K562 (cell line): ENCODE data around the gene CALM1. TPM values are rescaled to one million over a fixed set of nuclear protein-coding genes. Genes with fewer than 3 reads are reported as not detected.
A peak's percentile ranks its signal among the peaks of the same experiment; 100 is the strongest.

Experiments
- EZH2 ChIP-seq: IDR thresholded peaks from 2 replicates; pipeline ENCODE4 v1.6.1; 2012; ENCODE audit warnings: low read depth, mild to moderate bottlenecking, inconsistent platforms, low read length, borderline replicate concordance
- FOXK1 ChIP-seq: sonication (generic); formaldehyde crosslinking; IDR thresholded peaks from 2 replicates; pipeline ENCODE4 v1.8.0; 2022; ENCODE audit warnings: missing genetic modification reagents, mild to moderate bottlenecking, borderline replicate concordance
- FOXO4 ChIP-seq: fragments of 450-650 bp; formaldehyde crosslinking; IDR thresholded peaks from 2 replicates; pipeline ENCODE4 v1.4.0; 2020; ENCODE audit warnings: mild to moderate bottlenecking, moderate library complexity
- GTF3C2 ChIP-seq: IDR thresholded peaks from 3 replicates; pipeline ENCODE4 v1.6.1; 2011; ENCODE audit warnings: borderline replicate concordance, mild to moderate bottlenecking, moderate library complexity; ENCODE audit not compliant: insufficient read length; ENCODE audit errors: extremely low read depth
- LCOR ChIP-seq: sonication (generic); formaldehyde crosslinking; IDR thresholded peaks from 2 replicates; pipeline ENCODE4 v1.8.0; 2022; ENCODE audit warnings: mild to moderate bottlenecking, missing genetic modification reagents
- MAFK ChIP-seq: IDR thresholded peaks from 2 replicates; pipeline ENCODE4 v1.6.1; 2011; ENCODE audit warnings: low read length, improper control_type of control experiment
- NCOR1 ChIP-seq: fragments of 450-650 bp; IDR thresholded peaks from 2 replicates; pipeline ENCODE4 v1.6.1; 2016; ENCODE audit warnings: mild to moderate bottlenecking, moderate library complexity
- RBM25 ChIP-seq: fragments of 200-400 bp; formaldehyde crosslinking; IDR thresholded peaks from 2 replicates; pipeline ENCODE4 v1.6.1; 2018; ENCODE audit warnings: low read length, low read depth, moderate library complexity; ENCODE audit not compliant: severe bottlenecking
- SIRT6 ChIP-seq: IDR thresholded peaks from one replicate; pipeline ENCODE4 v1.6.1; 2012; ENCODE audit warnings: low read depth, mild to moderate bottlenecking, control low read depth, inconsistent platforms, low read length, moderate library complexity
- SMAD2 ChIP-seq: fragments of 150-350 bp; IDR thresholded peaks from 2 replicates; pipeline ENCODE4 v1.6.1; 2014; ENCODE audit warnings: low read depth, mild to moderate bottlenecking, low read length
- SMAD4 ChIP-seq: fragments of 250-450 bp; sonication (Bioruptor Pico); conservative IDR thresholded peaks from 2 replicates; pipeline ENCODE4 v1.8.0; 2021; ENCODE audit warnings: inconsistent platforms, mild to moderate bottlenecking, moderate library complexity
- TFAP4 ChIP-seq: sonication (generic); formaldehyde crosslinking; IDR thresholded peaks from 2 replicates; pipeline ENCODE4 v1.8.0; 2022; ENCODE audit warnings: missing genetic modification reagents, mild to moderate bottlenecking, moderate library complexity, borderline replicate concordance
- TRIM25 ChIP-seq: fragments of 450-650 bp; IDR thresholded peaks from 2 replicates; pipeline ENCODE4 v1.7.0; 2016; ENCODE audit warnings: borderline replicate concordance
- ZNF174 ChIP-seq: fragments of 250-450 bp; sonication (Bioruptor Pico); IDR thresholded peaks from 2 replicates; pipeline ENCODE4 v1.4.0; 2020; ENCODE audit warnings: mild to moderate bottlenecking
- ZNF431 ChIP-seq: sonication (generic); formaldehyde crosslinking; IDR thresholded peaks from 2 replicates; pipeline ENCODE4 v1.8.0; 2022; ENCODE audit warnings: mild to moderate bottlenecking, missing genetic modification reagents
- ZNF436 ChIP-seq: fragments of 250-450, 450-650 bp; sonication (Bioruptor Pico); formaldehyde crosslinking; IDR thresholded peaks from 2 replicates; pipeline ENCODE4 v1.7.0; 2020; ENCODE audit warnings: mild to moderate bottlenecking
- ZNF699 ChIP-seq: fragments of 250-450 bp; sonication (Bioruptor Pico); IDR thresholded peaks from 2 replicates; pipeline ENCODE4 v1.8.0; 2021; ENCODE audit warnings: mild to moderate bottlenecking, moderate library complexity; ENCODE audit not compliant: insufficient replicate concordance
- ZNF75A ChIP-seq: fragments of 450-650 bp; formaldehyde crosslinking; IDR thresholded peaks from 2 replicates; pipeline ENCODE4 v1.4.0; 2020; ENCODE audit warnings: mild to moderate bottlenecking
- polyA plus RNA-seq, 8 experiments: library from polyadenylated mRNA; depleted of rRNA in 4 of 8; stranded (reverse) in 5 of 8; unstranded in 3 of 8; fragments of >200 nt; fragmentation: Nextera tagmentation in 2 of 8; fragmentation: Illumina TruSeq in 1 of 8; extraction: Ambion mirVana in 2 of 8; extraction: Trizol in 1 of 8; gene quantifications; 2 replicates each; pipeline versions ENCODE4 v1.2.1 to v1.2.3, GENCODE V29; 2011 to 2014; ENCODE audit warnings: inconsistent platforms in 1 of 8, missing spikeins in 1 of 8
- total RNA-seq, 7 experiments: library from RNA; depleted of rRNA in 6 of 7; stranded (reverse); fragments of >200 nt in 6 of 7; fragmentation: Illumina TruSeq in 2 of 7; extraction: Trizol in 2 of 7; gene quantifications; 2 replicates each; pipeline versions ENCODE4 v1.2.1 to v1.2.3, GENCODE V29; 2011 to 2021; ENCODE audit warnings: low replicate concordance in 1 of 7

Gene CALM1
- total and polyA plus RNA-seq, 9 of the 15 experiments (the other 6 are each of a cell fraction or from before 2014, with no cell fraction given): 48.0 to 269 (median 158) TPM

- TF ChIP-seq SMAD2: no peak
- TF ChIP-seq SMAD4: 0 out of 2 replicates have a peak, but pooled peaks have one; percentile 9
- no peak for TF ChIP-seq ZNF436
- TF ChIP-seq ZNF699 (CRISPR knock-in tag): no peak
- no peak for TF ChIP-seq GTF3C2
- TF ChIP-seq EZH2: no peak
- no peak for TF ChIP-seq ZNF75A
- no peak for TF ChIP-seq ZNF431 (CRISPR knock-in tag)
- TF ChIP-seq TFAP4 (CRISPR knock-in tag): peak; percentile 32; the same call in 1 of the 2 replicates
- TF ChIP-seq LCOR (CRISPR knock-in tag): peak; percentile 11; the same call in 1 of the 2 replicates
- TF ChIP-seq TRIM25: no peak
- no peak for TF ChIP-seq NCOR1
- peak; percentile 8; the same call in 1 of the 2 replicates for TF ChIP-seq FOXK1
- TF ChIP-seq FOXO4: no peak
- TF ChIP-seq SIRT6: no peak
- TF ChIP-seq RBM25: no peak
- TF ChIP-seq ZNF174 (CRISPR knock-in tag): no peak
- TF ChIP-seq MAFK: no peak
Measured at GRCh38 chr14:90383731-90384542, 12.9 kb upstream of the CALM1 start (continued).
